Measurements from ENCODE around the gene CTU2.

GRCh38 chr16:88673716-88674379, 32.5 kb upstream of the CTU2 start:
- TF ChIP-seq POLR2A (IDR thresholded peaks at IDR 0.05): no peak
- TF ChIP-seq, protein P1, sequence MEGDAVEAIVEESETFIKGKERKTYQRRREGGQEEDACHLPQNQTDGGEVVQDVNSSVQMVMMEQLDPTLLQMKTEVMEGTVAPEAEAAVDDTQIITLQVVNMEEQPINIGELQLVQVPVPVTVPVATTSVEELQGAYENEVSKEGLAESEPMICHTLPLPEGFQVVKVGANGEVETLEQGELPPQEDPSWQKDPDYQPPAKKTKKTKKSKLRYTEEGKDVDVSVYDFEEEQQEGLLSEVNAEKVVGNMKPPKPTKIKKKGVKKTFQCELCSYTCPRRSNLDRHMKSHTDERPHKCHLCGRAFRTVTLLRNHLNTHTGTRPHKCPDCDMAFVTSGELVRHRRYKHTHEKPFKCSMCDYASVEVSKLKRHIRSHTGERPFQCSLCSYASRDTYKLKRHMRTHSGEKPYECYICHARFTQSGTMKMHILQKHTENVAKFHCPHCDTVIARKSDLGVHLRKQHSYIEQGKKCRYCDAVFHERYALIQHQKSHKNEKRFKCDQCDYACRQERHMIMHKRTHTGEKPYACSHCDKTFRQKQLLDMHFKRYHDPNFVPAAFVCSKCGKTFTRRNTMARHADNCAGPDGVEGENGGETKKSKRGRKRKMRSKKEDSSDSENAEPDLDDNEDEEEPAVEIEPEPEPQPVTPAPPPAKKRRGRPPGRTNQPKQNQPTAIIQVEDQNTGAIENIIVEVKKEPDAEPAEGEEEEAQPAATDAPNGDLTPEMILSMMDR (IDR thresholded peaks at IDR 0.05): no peak

Data from thyroid gland (tissue), 4 donors.